ENCODE measurements around the gene LRAT.

Gene LRAT

GRCh38 chr4:154778264-154778663 lies 34.5 kb downstream of the LRAT start:
- DNase-seq (ENCODE audit: low read depth): no peak

GRCh38 chr4:154779362-154779947 lies 35.7 kb downstream of the LRAT start:
- DNase-seq (ENCODE audit: low read depth): peak; percentile 18

DNA sequence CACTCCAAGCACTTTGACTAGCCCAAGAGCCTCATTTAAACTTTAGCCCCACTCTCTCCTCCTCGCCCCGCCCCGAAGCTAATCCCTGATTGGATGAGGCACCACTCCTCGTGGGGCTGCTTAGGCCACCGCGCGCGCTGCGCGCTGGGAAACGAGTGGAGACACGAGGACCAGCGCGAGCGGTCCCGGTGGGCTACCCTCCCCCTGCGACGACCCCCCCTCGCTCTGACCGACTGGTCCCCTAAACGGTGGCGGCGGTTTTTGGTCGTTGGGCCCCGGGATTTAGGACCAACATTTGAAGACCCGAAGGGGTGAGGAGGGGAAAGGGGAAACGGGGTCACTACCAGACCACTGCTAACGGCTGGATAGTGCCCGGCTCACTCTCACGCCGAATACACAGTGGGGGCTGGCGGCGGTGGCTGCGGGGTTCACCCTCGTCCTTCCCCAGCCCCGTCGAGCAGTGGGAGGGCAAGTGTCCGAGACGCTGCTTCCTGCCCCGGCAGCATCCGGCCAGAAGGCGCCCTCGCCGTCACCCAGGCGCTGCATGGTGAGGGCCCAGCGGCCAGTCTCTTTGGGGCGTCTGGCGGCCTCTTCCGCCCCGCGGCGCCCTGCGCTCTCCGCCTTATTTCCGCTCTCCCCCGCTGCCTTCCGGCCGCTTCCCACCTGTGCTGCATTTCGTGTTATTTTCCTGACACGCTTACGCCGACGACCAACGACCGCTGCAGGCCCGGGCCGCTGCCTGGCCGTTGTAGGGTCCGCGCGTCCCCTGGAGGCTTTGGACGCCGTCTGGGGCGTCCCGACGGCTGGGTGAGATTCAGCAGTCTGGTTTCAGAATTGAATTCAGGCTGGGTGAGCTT lies 37.6 kb downstream of the LRAT start, which contains the start of gene RBM46:
Gene RBM46, plus strand, starts transcription at position 147 of the 857 bp plus-strand sequence. CDS start 15,481 bp downstream, outside the sequence.
- DNase-seq (ENCODE audit: low read depth): no peak

GRCh38 chr4:154781983-154782293 lies 38.1 kb downstream of the LRAT start:
- no peak for DNase-seq (ENCODE audit: low read depth)
